HepG2 (cell line): ENCODE measurements around the gene TNFAIP8L2. TPM values are rescaled to one million over a fixed set of nuclear protein-coding genes. Genes with fewer than 3 reads are reported as not detected.

Experiments
- EZH2 ChIP-seq: conservative IDR thresholded peaks from 2 replicates; pipeline ENCODE4 v1.6.1; 2012; ENCODE audit warnings: mild to moderate bottlenecking, low read depth, low read length, moderate library complexity
- FOXP1 ChIP-seq, 2 experiments: fragments of 450-650 bp in 1 of 2; IDR thresholded peaks; 2 replicates each; pipeline ENCODE4 v1.6.1; 2017 to 2018; ENCODE audit warnings: antibody characterized with exemption in 1 of 2
- HNRNPK ChIP-seq: fragments of 200-400 bp; formaldehyde crosslinking; IDR thresholded peaks from 2 replicates; pipeline ENCODE4 v1.6.1; 2018; ENCODE audit warnings: low read length, low read depth, moderate library complexity, mild to moderate bottlenecking; ENCODE audit not compliant: poor library complexity, severe bottlenecking
- KDM5B ChIP-seq: sonication (generic); formaldehyde crosslinking; IDR thresholded peaks from 2 replicates; pipeline ENCODE4 v1.4.0; 2020; ENCODE audit warnings: missing genetic modification reagents, mild to moderate bottlenecking, borderline replicate concordance
- MAFK ChIP-seq, 2 experiments: IDR thresholded peaks in 1 of 2; conservative IDR thresholded peaks in 1 of 2; 2 replicates each; pipeline ENCODE4 v1.6.1; 2011; ENCODE audit warnings: improper control_type of control experiment in 2 of 2, low read length in 2 of 2
- MED1 ChIP-seq: sonication (generic); formaldehyde crosslinking; IDR thresholded peaks from 2 replicates; pipeline ENCODE4 v1.4.0; 2020; ENCODE audit warnings: missing genetic modification reagents
- MTA3 ChIP-seq: sonication (generic); formaldehyde crosslinking; IDR thresholded peaks from 2 replicates; pipeline ENCODE4 v1.4.0; 2020; ENCODE audit warnings: missing genetic modification reagents
- POLR2A ChIP-seq, 2 experiments: IDR thresholded peaks; 2 replicates each; pipeline ENCODE4 v1.6.1; 2011; ENCODE audit warnings: low read depth in 2 of 2, low read length in 2 of 2, mild to moderate bottlenecking in 1 of 2, moderate library complexity in 1 of 2; ENCODE audit not compliant: insufficient read depth in 1 of 2
- SAP130 ChIP-seq: IDR thresholded peaks from 2 replicates; pipeline ENCODE4 v1.6.1; 2016; ENCODE audit warnings: low read depth
- ZBTB7A ChIP-seq: sonication (generic); formaldehyde crosslinking; IDR thresholded peaks from 2 replicates; pipeline ENCODE4 v1.8.0; 2022; ENCODE audit warnings: mild to moderate bottlenecking, missing genetic modification reagents
- ZFP41 ChIP-seq: sonication (generic); formaldehyde crosslinking; IDR thresholded peaks from 2 replicates; pipeline ENCODE4 v1.4.0; 2020; ENCODE audit warnings: mild to moderate bottlenecking, missing genetic modification reagents, borderline replicate concordance
- ZFX ChIP-seq: sonication (generic); formaldehyde crosslinking; IDR thresholded peaks from 2 replicates; pipeline ENCODE4 v1.4.0; 2020; ENCODE audit warnings: mild to moderate bottlenecking, low read depth, missing genetic modification reagents, moderate library complexity
- ZNF121 ChIP-seq: sonication (generic); formaldehyde crosslinking; IDR thresholded peaks from 2 replicates; pipeline ENCODE4 v1.5.0; 2020; ENCODE audit warnings: mild to moderate bottlenecking, missing genetic modification reagents
- ZNF225 ChIP-seq: sonication (generic); formaldehyde crosslinking; IDR thresholded peaks from 2 replicates; pipeline ENCODE4 v1.4.0; 2020; ENCODE audit warnings: mild to moderate bottlenecking, missing genetic modification reagents
- ZNF263 ChIP-seq: sonication (generic); formaldehyde crosslinking; IDR thresholded peaks from 2 replicates; pipeline ENCODE4 v1.4.0; 2020; ENCODE audit warnings: missing genetic modification reagents
- ZNF333 ChIP-seq: sonication (generic); formaldehyde crosslinking; IDR thresholded peaks from 2 replicates; pipeline ENCODE4 v1.4.0; 2020; ENCODE audit warnings: mild to moderate bottlenecking, missing genetic modification reagents, borderline replicate concordance
- ZNF501 ChIP-seq: sonication (generic); formaldehyde crosslinking; IDR thresholded peaks from 2 replicates; pipeline ENCODE4 v1.5.1; 2020; ENCODE audit warnings: mild to moderate bottlenecking, moderate library complexity, missing genetic modification reagents
- ZNF710 ChIP-seq: sonication (generic); formaldehyde crosslinking; IDR thresholded peaks from 2 replicates; pipeline ENCODE4 v1.5.0; 2020; ENCODE audit warnings: mild to moderate bottlenecking, missing genetic modification reagents, borderline replicate concordance
- ZNF746 ChIP-seq: sonication (generic); formaldehyde crosslinking; IDR thresholded peaks from 2 replicates; pipeline ENCODE4 v1.8.0; 2022; ENCODE audit warnings: mild to moderate bottlenecking, missing genetic modification reagents
- ZNF781 ChIP-seq: sonication (generic); formaldehyde crosslinking; IDR thresholded peaks from 2 replicates; pipeline ENCODE4 v1.5.1; 2020; ENCODE audit warnings: borderline replicate concordance, mild to moderate bottlenecking, missing genetic modification reagents; ENCODE audit errors: not compliant biosample characterization
- ZNF850 ChIP-seq: sonication (generic); formaldehyde crosslinking; conservative IDR thresholded peaks from 2 replicates; pipeline ENCODE4 v1.9.0; 2021; ENCODE audit warnings: mild to moderate bottlenecking, missing genetic modification reagents
- polyA plus RNA-seq, 8 experiments: library from polyadenylated mRNA; depleted of rRNA in 3 of 8; stranded (reverse) in 7 of 8; unstranded in 1 of 8; fragments of >200 nt; fragmentation: Illumina TruSeq in 4 of 8; extraction: Trizol in 4 of 8; gene quantifications; 2 replicates each; pipeline versions ENCODE4 v1.2.1 to v1.2.3, GENCODE V29; 2011 to 2016; ENCODE audit warnings: low read depth in 4 of 8, missing spikeins in 1 of 8, mixed read lengths in 1 of 8; ENCODE audit not compliant: insufficient read depth in 1 of 8
- total RNA-seq, 5 experiments: library from RNA; depleted of rRNA; stranded (reverse); fragments of >200 nt; fragmentation: Illumina TruSeq; extraction: Trizol; gene quantifications; 2 replicates each; pipeline ENCODE4 v1.2.3, GENCODE V29; 2016; ENCODE audit warnings: low read depth in 1 of 5
- TF ChIP-seq, protein P1 (sequence below): sonication (generic); formaldehyde crosslinking; IDR thresholded peaks from 2 replicates; pipeline ENCODE4 v1.8.1; 2023; ENCODE audit warnings: missing genetic modification reagents, inconsistent platforms, borderline replicate concordance
- TF ChIP-seq, protein P2 (sequence below): IDR thresholded peaks from 2 replicates; pipeline ENCODE4 v1.6.1; 2016; ENCODE audit warnings: low read depth, control low read depth
- TF ChIP-seq, protein P3 (sequence below): sonication (generic); formaldehyde crosslinking; IDR thresholded peaks from 2 replicates; pipeline ENCODE4 v1.5.1; 2020; ENCODE audit warnings: mild to moderate bottlenecking, missing genetic modification reagents

The TNFAIP8L2 gene
- total and polyA plus RNA-seq, 2 of the 13 experiments (the other 11 are each of a cell fraction or from before 2014, with no cell fraction given), result not detected

DNA sequence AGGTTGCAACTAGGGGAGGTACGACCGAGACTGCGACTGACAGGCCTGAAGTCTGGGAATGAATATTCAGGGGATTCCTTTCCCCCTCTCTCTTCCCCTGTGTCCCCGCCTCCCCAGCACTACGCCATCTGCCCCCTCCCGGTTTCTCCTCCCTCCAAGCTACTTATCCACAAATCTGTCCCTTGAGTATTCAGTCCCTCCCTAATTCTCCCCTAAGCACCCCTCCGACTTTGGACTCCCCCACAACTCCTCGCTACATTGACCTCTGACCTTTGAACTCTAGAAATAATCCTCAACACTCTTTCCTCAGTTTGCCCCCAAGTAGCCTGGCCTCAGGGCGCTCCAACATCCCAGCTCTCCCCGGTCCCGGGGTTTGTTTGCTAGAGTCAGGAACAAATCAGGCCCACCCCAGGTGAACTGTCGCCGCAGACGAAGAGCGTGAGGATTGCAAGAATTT is 8.9 kb downstream of the TNFAIP8L2 start (continued):
- TF ChIP-seq ZNF225 (CRISPR knock-in tag) (peak; percentile 56; the same call in 1 of the 2 replicates), KDM5B (peak; percentile 55; the same call in 1 of the 2 replicates), ZNF121 (CRISPR knock-in tag) (no peak), ZNF263 (CRISPR knock-in tag) (no peak), ZNF850 (CRISPR knock-in tag) (no peak), ZBTB7A (no peak), FOXP1 (IDR thresholded peaks at IDR 0.05) (no peak), FOXP1 (CRISPR knock-in tag; IDR thresholded peaks at IDR 0.05) (no peak), ZNF501 (no peak), MED1 (CRISPR knock-in tag) (no peak), ZNF746 (CRISPR knock-in tag) (no peak), SAP130 (CRISPR knock-in tag) (no peak), POLR2A (IDR thresholded peaks at IDR 0.05; ENCODE audit: insufficient read depth in 1 of 2, low read depth in 2 of 2, low read length in 2 of 2) (peak in 1 of 2 experiments; percentile 46; a peak in 1 of 4 replicates), HNRNPK (no peak), ZFP41 (CRISPR knock-in tag) (0 out of 2 replicates have a peak, but pooled peaks have one; percentile 60), ZNF710 (CRISPR knock-in tag) (no peak), MTA3 (CRISPR knock-in tag) (no peak), ZNF781 (no peak), MAFK (conservative IDR thresholded peaks at IDR 0.05 in 1 of 2, IDR thresholded peaks at IDR 0.05 in 1 of 2; ENCODE audit: low read length in 2 of 2) (no peak), ZNF333 (CRISPR knock-in tag) (0 out of 2 replicates have a peak, but pooled peaks have one; percentile 4), ZFX (CRISPR knock-in tag) (no peak), EZH2 (no peak)
- TF ChIP-seq, protein P1, sequence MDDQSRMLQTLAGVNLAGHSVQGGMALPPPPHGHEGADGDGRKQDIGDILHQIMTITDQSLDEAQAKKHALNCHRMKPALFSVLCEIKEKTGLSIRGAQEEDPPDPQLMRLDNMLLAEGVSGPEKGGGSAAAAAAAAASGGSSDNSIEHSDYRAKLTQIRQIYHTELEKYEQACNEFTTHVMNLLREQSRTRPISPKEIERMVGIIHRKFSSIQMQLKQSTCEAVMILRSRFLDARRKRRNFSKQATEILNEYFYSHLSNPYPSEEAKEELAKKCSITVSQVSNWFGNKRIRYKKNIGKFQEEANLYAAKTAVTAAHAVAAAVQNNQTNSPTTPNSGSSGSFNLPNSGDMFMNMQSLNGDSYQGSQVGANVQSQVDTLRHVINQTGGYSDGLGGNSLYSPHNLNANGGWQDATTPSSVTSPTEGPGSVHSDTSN (CRISPR knock-in tag), result no peak
- TF ChIP-seq, protein P2, sequence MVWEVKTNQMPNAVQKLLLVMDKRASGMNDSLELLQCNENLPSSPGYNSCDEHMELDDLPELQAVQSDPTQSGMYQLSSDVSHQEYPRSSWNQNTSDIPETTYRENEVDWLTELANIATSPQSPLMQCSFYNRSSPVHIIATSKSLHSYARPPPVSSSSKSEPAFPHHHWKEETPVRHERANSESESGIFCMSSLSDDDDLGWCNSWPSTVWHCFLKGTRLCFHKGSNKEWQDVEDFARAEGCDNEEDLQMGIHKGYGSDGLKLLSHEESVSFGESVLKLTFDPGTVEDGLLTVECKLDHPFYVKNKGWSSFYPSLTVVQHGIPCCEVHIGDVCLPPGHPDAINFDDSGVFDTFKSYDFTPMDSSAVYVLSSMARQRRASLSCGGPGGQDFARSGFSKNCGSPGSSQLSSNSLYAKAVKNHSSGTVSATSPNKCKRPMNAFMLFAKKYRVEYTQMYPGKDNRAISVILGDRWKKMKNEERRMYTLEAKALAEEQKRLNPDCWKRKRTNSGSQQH (CRISPR knock-in tag), result no peak
- TF ChIP-seq, protein P3, sequence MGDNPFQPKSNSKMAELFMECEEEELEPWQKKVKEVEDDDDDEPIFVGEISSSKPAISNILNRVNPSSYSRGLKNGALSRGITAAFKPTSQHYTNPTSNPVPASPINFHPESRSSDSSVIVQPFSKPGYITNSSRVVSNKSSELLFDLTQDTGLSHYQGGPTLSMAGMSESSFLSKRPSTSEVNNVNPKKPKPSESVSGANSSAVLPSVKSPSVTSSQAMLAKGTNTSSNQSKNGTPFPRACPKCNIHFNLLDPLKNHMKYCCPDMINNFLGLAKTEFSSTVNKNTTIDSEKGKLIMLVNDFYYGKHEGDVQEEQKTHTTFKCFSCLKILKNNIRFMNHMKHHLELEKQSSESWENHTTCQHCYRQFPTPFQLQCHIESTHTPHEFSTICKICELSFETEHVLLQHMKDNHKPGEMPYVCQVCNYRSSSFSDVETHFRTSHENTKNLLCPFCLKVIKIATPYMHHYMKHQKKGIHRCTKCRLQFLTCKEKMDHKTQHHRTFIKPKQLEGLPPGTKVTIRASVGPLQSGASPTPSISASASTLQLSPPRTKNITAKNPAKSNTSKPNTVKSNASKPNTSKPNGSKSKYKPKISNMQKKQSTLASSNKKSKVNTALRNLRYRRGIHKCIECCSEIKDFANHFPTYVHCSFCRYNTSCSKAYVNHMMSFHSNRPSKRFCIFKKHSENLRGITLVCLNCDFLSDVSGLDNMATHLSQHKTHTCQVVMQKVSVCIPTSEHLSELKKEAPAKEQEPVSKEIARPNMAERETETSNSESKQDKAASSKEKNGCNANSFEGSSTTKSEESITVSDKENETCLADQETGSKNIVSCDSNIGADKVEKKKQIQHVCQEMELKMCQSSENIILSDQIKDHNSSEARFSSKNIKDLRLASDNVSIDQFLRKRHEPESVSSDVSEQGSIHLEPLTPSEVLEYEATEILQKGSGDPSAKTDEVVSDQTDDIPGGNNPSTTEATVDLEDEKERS (CRISPR knock-in tag), result peak; percentile 45; the same call in 1 of the 2 replicates
